Fibroblast of pulmonary artery (primary cell): ENCODE data around the gene NFIA.
A peak's percentile ranks its signal among the peaks of the same experiment; 100 is the strongest.

ENCODE experiments used
- DNase-seq: peaks from one replicate; pipeline ENCODE4 v3.0.0-alpha.2; 2010; ENCODE audit warnings: low read depth
- H3K4me3 ChIP-seq: replicated peaks from 2 replicates; pipeline ENCODE4 v1.5.1; 2011; ENCODE audit warnings: low read depth, mild to moderate bottlenecking, control low read depth, low read length, moderate library complexity
- TF ChIP-seq, protein P1 (sequence below): IDR thresholded peaks from 2 replicates; pipeline ENCODE4 v1.5.1; 2011; ENCODE audit warnings: mild to moderate bottlenecking, control low read depth, low read length, inconsistent platforms; ENCODE audit errors: missing control alignments

NFIA gene

DNA sequence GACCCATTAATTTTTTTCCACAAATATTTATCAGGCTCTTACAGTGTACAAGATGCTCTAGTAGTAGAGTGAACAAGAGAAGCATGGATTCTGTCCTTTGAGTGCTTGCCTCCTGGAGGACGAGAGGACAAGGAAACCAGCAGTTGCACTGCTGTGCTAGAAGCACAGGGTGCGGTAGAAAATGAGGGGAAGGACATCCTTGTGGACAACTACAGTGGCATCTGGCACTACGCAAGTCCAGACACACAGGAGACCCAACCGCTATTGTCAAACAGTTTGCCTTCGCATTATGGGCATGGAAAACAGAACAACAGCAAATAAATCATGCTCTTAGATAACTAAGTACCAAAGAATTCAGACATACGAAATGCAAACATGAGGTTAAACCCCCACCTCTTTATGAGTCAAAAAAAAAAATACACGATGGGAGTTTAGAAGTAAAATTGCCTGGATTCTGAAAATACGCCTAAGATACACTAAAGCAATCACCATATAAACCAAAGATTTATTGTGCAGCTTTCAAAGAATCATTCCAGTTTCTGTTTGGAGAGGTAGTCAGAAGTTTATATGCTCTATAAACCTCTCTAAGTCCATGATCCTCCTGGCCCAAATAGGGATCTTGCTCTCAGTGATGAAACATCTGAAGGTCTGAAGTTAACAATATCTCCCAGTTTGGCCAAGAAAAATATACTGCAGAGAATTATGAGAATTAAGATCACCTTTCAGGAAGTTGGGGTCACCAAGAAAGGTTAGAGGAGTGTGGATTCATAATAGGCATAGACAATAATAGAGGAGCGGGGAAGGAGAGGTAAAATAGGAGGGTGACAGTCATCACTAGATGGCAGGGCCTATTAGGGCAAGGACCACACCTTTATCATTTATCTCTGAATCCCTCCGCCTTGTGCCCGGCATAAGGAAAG is 307.8 kb downstream of the NFIA start:
- DNase-seq = no peak
- TF ChIP-seq, protein P1, sequence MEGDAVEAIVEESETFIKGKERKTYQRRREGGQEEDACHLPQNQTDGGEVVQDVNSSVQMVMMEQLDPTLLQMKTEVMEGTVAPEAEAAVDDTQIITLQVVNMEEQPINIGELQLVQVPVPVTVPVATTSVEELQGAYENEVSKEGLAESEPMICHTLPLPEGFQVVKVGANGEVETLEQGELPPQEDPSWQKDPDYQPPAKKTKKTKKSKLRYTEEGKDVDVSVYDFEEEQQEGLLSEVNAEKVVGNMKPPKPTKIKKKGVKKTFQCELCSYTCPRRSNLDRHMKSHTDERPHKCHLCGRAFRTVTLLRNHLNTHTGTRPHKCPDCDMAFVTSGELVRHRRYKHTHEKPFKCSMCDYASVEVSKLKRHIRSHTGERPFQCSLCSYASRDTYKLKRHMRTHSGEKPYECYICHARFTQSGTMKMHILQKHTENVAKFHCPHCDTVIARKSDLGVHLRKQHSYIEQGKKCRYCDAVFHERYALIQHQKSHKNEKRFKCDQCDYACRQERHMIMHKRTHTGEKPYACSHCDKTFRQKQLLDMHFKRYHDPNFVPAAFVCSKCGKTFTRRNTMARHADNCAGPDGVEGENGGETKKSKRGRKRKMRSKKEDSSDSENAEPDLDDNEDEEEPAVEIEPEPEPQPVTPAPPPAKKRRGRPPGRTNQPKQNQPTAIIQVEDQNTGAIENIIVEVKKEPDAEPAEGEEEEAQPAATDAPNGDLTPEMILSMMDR = no peak
- no peak overlapping the region for H3K4me3 ChIP-seq

DNA sequence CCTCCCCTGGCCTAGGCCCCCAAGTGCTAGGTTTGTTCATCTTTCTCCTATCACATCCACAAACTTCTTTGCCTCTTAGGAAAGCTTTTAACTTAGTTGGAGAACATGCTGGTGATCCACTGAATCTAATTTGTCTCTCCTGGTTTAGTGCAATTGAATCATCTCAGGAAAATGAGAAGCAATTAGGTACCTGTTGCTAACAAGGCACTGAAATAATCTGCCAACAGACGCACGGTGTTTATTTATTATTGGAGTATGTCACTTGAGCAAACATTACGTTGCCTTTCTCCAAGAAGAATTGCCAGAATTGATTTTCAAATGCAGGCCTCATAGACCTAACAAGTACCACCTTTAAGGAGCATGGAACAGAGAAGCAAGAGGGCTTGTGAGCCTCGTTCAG is 309.4 kb downstream of the NFIA start:
- TF ChIP-seq, protein P1 = no peak
- no peak for DNase-seq
- H3K4me3 ChIP-seq = no peak overlapping the region

DNA sequence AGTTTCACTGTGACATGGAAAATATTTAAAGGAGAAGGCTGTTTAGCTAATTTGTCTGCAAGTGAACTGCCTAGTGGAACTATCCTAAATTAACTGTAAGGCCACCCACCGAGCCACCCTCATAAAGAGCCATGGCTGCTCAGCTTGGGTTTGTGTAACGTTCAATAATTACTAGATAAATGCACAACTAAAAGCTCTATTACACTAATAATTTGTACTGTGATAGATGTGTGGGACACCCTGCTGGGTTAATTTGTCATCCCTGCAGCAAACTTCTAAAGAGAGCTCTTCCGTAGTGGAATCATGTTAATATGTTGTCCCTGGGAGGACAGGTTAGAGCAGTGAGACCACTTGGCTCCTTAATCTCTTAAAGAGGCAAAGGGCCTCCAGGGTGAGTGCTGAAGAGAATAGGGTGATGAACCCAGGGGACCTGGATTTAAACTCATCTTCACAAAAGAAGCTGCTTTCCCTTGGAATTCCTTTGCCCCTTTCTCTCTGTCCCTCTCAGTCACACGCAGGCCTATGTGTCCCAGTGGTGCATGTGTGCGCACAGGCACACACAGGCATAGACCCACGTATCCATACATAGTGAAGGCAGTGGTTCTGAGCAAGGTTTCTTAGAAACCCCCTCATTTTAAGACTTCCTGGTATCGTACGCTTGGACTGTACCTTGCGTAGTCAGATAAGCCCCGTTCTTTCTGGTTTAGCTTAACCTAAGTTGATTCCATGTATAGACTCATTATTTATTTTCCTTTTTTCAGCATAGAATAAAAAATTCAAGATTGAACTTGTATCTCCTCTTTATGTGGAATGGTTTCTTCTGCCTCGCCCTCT is 310.3 kb downstream of the NFIA start:
- no peak for DNase-seq
- H3K4me3 ChIP-seq = no peak overlapping the region
- TF ChIP-seq, protein P1 = no peak

DNA sequence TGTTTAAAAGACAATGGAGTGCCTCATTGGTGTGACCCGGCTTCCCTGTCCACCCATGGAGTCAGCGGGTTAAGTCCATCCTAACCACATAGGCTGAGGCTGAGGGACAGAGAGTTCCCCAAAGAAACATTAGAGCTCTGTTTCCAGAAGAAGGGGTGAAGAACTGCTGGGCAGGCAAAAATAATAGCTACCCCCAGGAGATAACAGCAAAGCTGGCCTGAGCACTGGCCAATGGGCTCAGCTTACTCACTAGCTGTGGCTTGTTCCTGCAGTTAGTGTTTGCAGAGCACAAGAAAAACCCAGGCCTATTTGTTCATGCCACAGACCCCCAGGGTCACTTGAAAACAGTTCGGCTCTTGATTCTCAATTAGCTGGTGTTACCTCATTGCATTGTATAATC is 311.2 kb downstream of the NFIA start:
- no peak overlapping the region for H3K4me3 ChIP-seq
- no peak for DNase-seq
- TF ChIP-seq, protein P1 = no peak

DNA sequence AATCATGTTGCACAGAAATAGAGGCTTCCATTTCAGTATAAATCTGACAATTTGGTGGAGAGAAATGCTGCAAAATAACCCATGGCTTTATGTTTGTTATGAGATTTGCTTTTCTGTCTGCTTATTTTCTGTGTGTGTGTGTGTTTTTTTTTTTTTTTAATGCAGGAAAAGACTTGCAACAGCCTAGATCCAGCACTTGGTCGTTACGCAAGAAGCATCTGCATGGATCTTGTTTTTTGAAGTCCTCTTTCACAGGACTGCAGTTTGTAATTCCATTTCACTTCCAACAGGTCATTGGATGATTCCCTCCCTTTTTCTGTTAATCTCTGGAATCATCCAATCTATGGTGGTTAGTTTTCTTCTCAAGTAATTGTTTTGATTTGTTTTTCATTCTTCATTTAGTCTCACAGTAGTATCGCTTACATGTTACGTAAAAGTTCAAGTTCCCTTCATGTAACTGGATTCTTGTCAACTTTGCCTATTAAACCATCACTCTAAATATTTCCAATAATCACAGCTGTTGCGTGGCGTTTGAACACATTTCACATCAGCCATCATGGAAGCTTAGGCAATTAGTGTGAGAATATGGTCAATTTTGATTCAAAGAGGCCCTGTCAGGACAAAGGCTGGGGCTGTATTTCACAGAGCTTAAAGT is 312.9 kb downstream of the NFIA start:
- peak; percentile 70 for DNase-seq

DNA sequence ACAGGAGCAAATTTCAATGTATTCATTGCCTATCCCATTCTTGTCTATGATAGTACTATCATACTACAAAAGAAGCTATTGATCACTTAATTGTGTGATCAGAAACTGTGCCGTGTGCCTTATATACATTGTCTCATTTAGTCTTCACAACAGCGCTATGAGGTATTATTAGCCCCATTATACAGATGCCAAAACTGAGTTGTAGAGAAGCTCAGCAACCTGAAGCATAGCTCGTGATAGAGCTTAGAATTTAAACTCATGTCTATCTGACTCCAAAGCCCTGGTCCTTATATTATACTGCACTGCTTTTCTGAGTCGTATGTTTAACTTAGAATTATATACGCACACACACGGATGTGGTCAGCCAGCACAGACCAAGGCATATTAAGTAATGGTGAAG is 315.1 kb downstream of the NFIA start:
- TF ChIP-seq, protein P1 = no peak
- DNase-seq = no peak
- H3K4me3 ChIP-seq = no peak overlapping the region

More for the DNA sequence above, 312.9 kb downstream of the NFIA start:
- TF ChIP-seq, protein P1 = no peak
- no peak overlapping the region for H3K4me3 ChIP-seq
